ENCODE measurements around the gene RBMX2. TPM values are rescaled to one million over a fixed set of nuclear protein-coding genes. Genes with fewer than 3 reads are reported as not detected.

RBMX2 gene
- polyA plus RNA-seq, 1 donor from 2014 or later, result 68.9 TPM

DNA sequence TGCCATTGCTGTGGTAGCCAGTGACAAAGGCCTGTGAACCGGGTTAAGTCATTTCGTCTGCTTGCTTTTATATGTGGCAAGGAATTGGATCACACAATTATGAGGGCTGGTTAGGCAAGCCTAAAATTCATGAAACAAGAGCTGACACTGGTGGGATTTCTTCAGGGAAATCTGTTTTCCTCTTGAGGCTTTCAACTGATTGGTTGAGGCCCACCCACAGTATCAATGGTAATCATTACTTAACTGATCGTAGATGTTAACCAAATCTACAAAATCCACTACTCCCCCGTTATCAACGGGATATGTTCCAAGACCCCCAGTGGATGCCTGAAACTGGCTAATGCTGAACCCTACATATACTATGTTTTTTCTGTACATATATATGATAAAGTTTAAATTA, 13.0 kb downstream of the RBMX2 start:
- Histone ChIP-seq H3K27me3 (ENCODE audit: insufficient read depth, low read depth, low read length) (no peaks in the 10 kb centered on the region), H3K4me3 (ENCODE audit: low read length) (no peak overlapping the region), H4K20me1 (ENCODE audit: insufficient read depth) (no peaks in the 10 kb centered on the region), H3K36me3 (ENCODE audit: insufficient read depth, low read length) (no peaks in the 10 kb centered on the region), H2AFZ (ENCODE audit: low read depth, low read length) (no peak overlapping the region), H3K4me2 (ENCODE audit: low read length) (no peak overlapping the region), H3K9ac (ENCODE audit: low read length) (no peak overlapping the region), H3K27ac (ENCODE audit: low read length) (no peak overlapping the region), H3K9me3 (ENCODE audit: low read length) (no peaks in the 10 kb centered on the region), H3K9me2 (ENCODE audit: insufficient read depth, low read length) (no peaks in the 10 kb centered on the region), H3K79me2 (replicated peaks; ENCODE audit: insufficient read depth, low read length) (no peaks in the 10 kb centered on the region), H3F3A (ENCODE audit: insufficient read depth, low read length, poor library complexity, severe bottlenecking) (no peaks in the 10 kb centered on the region)
- TF ChIP-seq POLR2AphosphoS5 (IDR thresholded peaks at IDR 0.05), result no peak
- no peak for TF ChIP-seq TAF1 (IDR thresholded peaks at IDR 0.05; ENCODE audit: low read depth)
- no peak for TF ChIP-seq EP300 (conservative IDR thresholded peaks at IDR 0.05; ENCODE audit: poor library complexity, severe bottlenecking)
- TF ChIP-seq SMC3 (conservative IDR thresholded peaks at IDR 0.05; ENCODE audit: poor library complexity), result no peak
- no peak for TF ChIP-seq EZH2 (IDR thresholded peaks at IDR 0.05; ENCODE audit: borderline replicate concordance, insufficient read depth, low read length, poor library complexity, severe bottlenecking)
- no peak for TF ChIP-seq RAD21 (conservative IDR thresholded peaks at IDR 0.05)
- TF ChIP-seq CTCF (IDR thresholded peaks at IDR 0.05; ENCODE audit: poor library complexity, severe bottlenecking), result no peak
- no peak for TF ChIP-seq MXI1 (conservative IDR thresholded peaks at IDR 0.05; ENCODE audit: poor library complexity, severe bottlenecking)
- TF ChIP-seq, protein P1, sequence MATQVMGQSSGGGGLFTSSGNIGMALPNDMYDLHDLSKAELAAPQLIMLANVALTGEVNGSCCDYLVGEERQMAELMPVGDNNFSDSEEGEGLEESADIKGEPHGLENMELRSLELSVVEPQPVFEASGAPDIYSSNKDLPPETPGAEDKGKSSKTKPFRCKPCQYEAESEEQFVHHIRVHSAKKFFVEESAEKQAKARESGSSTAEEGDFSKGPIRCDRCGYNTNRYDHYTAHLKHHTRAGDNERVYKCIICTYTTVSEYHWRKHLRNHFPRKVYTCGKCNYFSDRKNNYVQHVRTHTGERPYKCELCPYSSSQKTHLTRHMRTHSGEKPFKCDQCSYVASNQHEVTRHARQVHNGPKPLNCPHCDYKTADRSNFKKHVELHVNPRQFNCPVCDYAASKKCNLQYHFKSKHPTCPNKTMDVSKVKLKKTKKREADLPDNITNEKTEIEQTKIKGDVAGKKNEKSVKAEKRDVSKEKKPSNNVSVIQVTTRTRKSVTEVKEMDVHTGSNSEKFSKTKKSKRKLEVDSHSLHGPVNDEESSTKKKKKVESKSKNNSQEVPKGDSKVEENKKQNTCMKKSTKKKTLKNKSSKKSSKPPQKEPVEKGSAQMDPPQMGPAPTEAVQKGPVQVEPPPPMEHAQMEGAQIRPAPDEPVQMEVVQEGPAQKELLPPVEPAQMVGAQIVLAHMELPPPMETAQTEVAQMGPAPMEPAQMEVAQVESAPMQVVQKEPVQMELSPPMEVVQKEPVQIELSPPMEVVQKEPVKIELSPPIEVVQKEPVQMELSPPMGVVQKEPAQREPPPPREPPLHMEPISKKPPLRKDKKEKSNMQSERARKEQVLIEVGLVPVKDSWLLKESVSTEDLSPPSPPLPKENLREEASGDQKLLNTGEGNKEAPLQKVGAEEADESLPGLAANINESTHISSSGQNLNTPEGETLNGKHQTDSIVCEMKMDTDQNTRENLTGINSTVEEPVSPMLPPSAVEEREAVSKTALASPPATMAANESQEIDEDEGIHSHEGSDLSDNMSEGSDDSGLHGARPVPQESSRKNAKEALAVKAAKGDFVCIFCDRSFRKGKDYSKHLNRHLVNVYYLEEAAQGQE (IDR thresholded peaks at IDR 0.05; ENCODE audit: borderline replicate concordance), result no peak

- Histone ChIP-seq H3K79me2 (replicated peaks; ENCODE audit: insufficient read depth, low read length) (no peaks in the 10 kb centered on the region), H3K9ac (ENCODE audit: low read length) (no peak overlapping the region), H4K20me1 (ENCODE audit: insufficient read depth) (no peaks in the 10 kb centered on the region), H2AFZ (ENCODE audit: low read depth, low read length) (no peak overlapping the region), H3K9me2 (ENCODE audit: insufficient read depth, low read length) (no peaks in the 10 kb centered on the region), H3F3A (ENCODE audit: insufficient read depth, low read length, poor library complexity, severe bottlenecking) (no peaks in the 10 kb centered on the region), H3K27me3 (ENCODE audit: insufficient read depth, low read depth, low read length) (no peaks in the 10 kb centered on the region), H3K9me3 (ENCODE audit: low read length) (no peaks in the 10 kb centered on the region), H3K27ac (ENCODE audit: low read length) (no peak overlapping the region), H3K36me3 (ENCODE audit: insufficient read depth, low read length) (no peaks in the 10 kb centered on the region), H3K4me2 (ENCODE audit: low read length) (no peak overlapping the region), H3K4me3 (ENCODE audit: low read length) (no peak overlapping the region)
- TF ChIP-seq EZH2 (IDR thresholded peaks at IDR 0.05; ENCODE audit: borderline replicate concordance, insufficient read depth, low read length, poor library complexity, severe bottlenecking) (no peak), MXI1 (conservative IDR thresholded peaks at IDR 0.05; ENCODE audit: poor library complexity, severe bottlenecking) (no peak), RAD21 (conservative IDR thresholded peaks at IDR 0.05) (no peak), SMC3 (conservative IDR thresholded peaks at IDR 0.05; ENCODE audit: poor library complexity) (no peak), CTCF (IDR thresholded peaks at IDR 0.05; ENCODE audit: poor library complexity, severe bottlenecking) (no peak), POLR2AphosphoS5 (IDR thresholded peaks at IDR 0.05) (no peak)
- TF ChIP-seq, protein P1 (IDR thresholded peaks at IDR 0.05; ENCODE audit: borderline replicate concordance), result no peak
Observed at GRCh38 chrX:130415201-130415600, 13.4 kb downstream of the RBMX2 start.

Data from neural cell (in vitro differentiated cells).